Measurements from ENCODE around the gene RRN3.
A peak's percentile ranks its signal among the peaks of the same experiment; 100 is the strongest.
"Not testable (repeated sequence)": the region's sequence is repeated elsewhere in the genome, so short reads cannot be mapped to it uniquely, and the experiment has no call there.

Gene RRN3

GRCh38 chr16:15093955-15094827 is at the start of gene RRN3:
Gene RRN3, minus strand, starts transcription at chr16:15094272. Its CDS starts 39 bp downstream, at chr16:15094233.
- peak; percentile 84 for DNase-seq (ENCODE audit: low read depth)

GRCh38 chr16:15143601-15144091 is 49.6 kb upstream of the RRN3 start:
- not testable (repeated sequence) for DNase-seq (ENCODE audit: low read depth)

GRCh38 chr16:15142891-15143600 is 49.0 kb upstream of the RRN3 start:
- not testable (repeated sequence) for DNase-seq (ENCODE audit: low read depth)

- DNase-seq (ENCODE audit: low read depth): not testable (repeated sequence)
These were observed 48.2 kb upstream of the RRN3 start for GRCh38 chr16:15142107-15142890.

- DNase-seq (ENCODE audit: low read depth): no peak
These were observed 47.5 kb upstream of the RRN3 start for GRCh38 chr16:15141586-15141985.

GRCh38 chr16:15140444-15141365 is 46.6 kb upstream of the RRN3 start:
- not testable (repeated sequence) for DNase-seq (ENCODE audit: low read depth)

- not testable (repeated sequence) for DNase-seq (ENCODE audit: low read depth)
These were observed 43.4 kb upstream of the RRN3 start for GRCh38 chr16:15137514-15137913.

- DNase-seq (ENCODE audit: low read depth): not testable (repeated sequence)
These were observed 41.6 kb upstream of the RRN3 start for GRCh38 chr16:15135483-15136360.

GRCh38 chr16:15134752-15135482 is 40.8 kb upstream of the RRN3 start:
- not testable (repeated sequence) for DNase-seq (ENCODE audit: low read depth)

GRCh38 chr16:15133554-15133953 is 39.5 kb upstream of the RRN3 start:
- not testable (repeated sequence) for DNase-seq (ENCODE audit: low read depth)

GRCh38 chr16:15132719-15133428 is 38.8 kb upstream of the RRN3 start:
- DNase-seq (ENCODE audit: low read depth): not testable (repeated sequence)

- not testable (repeated sequence) for DNase-seq (ENCODE audit: low read depth)
These were observed 37.0 kb upstream of the RRN3 start for GRCh38 chr16:15130943-15131700.

- not testable (repeated sequence) for DNase-seq (ENCODE audit: low read depth)
These were observed 36.3 kb upstream of the RRN3 start for GRCh38 chr16:15130256-15130932.

- DNase-seq (ENCODE audit: low read depth): not testable (repeated sequence)
These were observed 33.8 kb upstream of the RRN3 start for GRCh38 chr16:15127641-15128425.

GRCh38 chr16:15100372-15100987 is 6.4 kb upstream of the RRN3 start:
- DNase-seq (ENCODE audit: low read depth): not testable (repeated sequence)

Data from stimulated activated CD8-positive, alpha-beta memory T cell treated with anti-CD3 and anti-CD28 coated beads, Interleukin-4, amount 100 ng/mL, for 24 hours (primary cell).